K562 (cell line): ENCODE results near the gene PNCK. TPM values are rescaled to one million over a fixed set of nuclear protein-coding genes. Genes with fewer than 3 reads are reported as not detected.

Experiments used
- CBX8 ChIP-seq: fragments of 200-600 bp; sonication (generic); IDR thresholded peaks from 2 replicates; pipeline ENCODE4 v1.6.1; 2012; ENCODE audit warnings: borderline replicate concordance, mixed run types, low read depth, mild to moderate bottlenecking, moderate library complexity, mixed read lengths, low read length, control low read depth, inconsistent platforms; ENCODE audit not compliant: poor library complexity, severe bottlenecking; ENCODE audit errors: extremely low read depth
- CREBBP ChIP-seq: IDR thresholded peaks from one replicate; pipeline ENCODE4 v1.6.1; 2012; ENCODE audit warnings: low read depth, mild to moderate bottlenecking, control low read depth, inconsistent platforms, low read length
- KDM5B ChIP-seq: fragments of 200-600 bp; sonication (generic); IDR thresholded peaks from 2 replicates; pipeline ENCODE4 v1.6.1; 2012; ENCODE audit warnings: low read depth, mild to moderate bottlenecking, moderate library complexity, low read length, control low read depth, inconsistent platforms; ENCODE audit not compliant: insufficient replicate concordance
- PCBP2 ChIP-seq: fragments of 200-400 bp; formaldehyde crosslinking; IDR thresholded peaks from 2 replicates; pipeline ENCODE4 v1.6.1; 2018; ENCODE audit warnings: low read length, low read depth, mild to moderate bottlenecking, moderate library complexity; ENCODE audit not compliant: poor library complexity, severe bottlenecking
- POLR2G ChIP-seq: fragments of 200-400 bp; formaldehyde crosslinking; IDR thresholded peaks from 2 replicates; pipeline ENCODE4 v1.6.1; 2017; ENCODE audit warnings: low read depth, mild to moderate bottlenecking, antibody characterized with exemption, low read length, moderate library complexity
- RB1 ChIP-seq: fragments of 450-650 bp; IDR thresholded peaks from 2 replicates; pipeline ENCODE4 v1.6.1; 2017; ENCODE audit warnings: low read depth, mild to moderate bottlenecking
- TCF3 ChIP-seq: sonication (generic); formaldehyde crosslinking; IDR thresholded peaks from 2 replicates; pipeline ENCODE4 v1.4.0; 2020; ENCODE audit warnings: mild to moderate bottlenecking, missing genetic modification reagents
- TOE1 ChIP-seq, 2 experiments: fragments of 450-650 bp in 1 of 2; sonication (generic) in 1 of 2; formaldehyde crosslinking in 1 of 2; IDR thresholded peaks; 2 replicates each; pipeline versions ENCODE4 v1.7.1 to v1.8.0; 2016 to 2022; ENCODE audit warnings: borderline replicate concordance in 2 of 2, mild to moderate bottlenecking in 2 of 2, antibody characterized with exemption in 1 of 2, inconsistent platforms in 1 of 2, low read depth in 1 of 2, missing genetic modification reagents in 1 of 2, moderate library complexity in 1 of 2
- YBX1 ChIP-seq: fragments of 450-650 bp; IDR thresholded peaks from 2 replicates; pipeline ENCODE4 v1.7.1; 2016; ENCODE audit warnings: mild to moderate bottlenecking
- ZNF224 ChIP-seq: sonication (generic); formaldehyde crosslinking; IDR thresholded peaks from 2 replicates; pipeline ENCODE4 v1.8.0; 2022; ENCODE audit warnings: mild to moderate bottlenecking, missing genetic modification reagents
- ZNF766 ChIP-seq: fragments of 200-800 bp; sonication (Bioruptor generic); conservative IDR thresholded peaks from 2 replicates; pipeline ENCODE4 v1.6.1; 2016; ENCODE audit warnings: missing genetic modification characterization, missing compliant biosample characterization
- polyA plus RNA-seq, 8 experiments: library from polyadenylated mRNA; depleted of rRNA in 4 of 8; stranded (reverse) in 5 of 8; unstranded in 3 of 8; fragments of >200 nt; fragmentation: Nextera tagmentation in 2 of 8; fragmentation: Illumina TruSeq in 1 of 8; extraction: Ambion mirVana in 2 of 8; extraction: Trizol in 1 of 8; gene quantifications; 2 replicates each; pipeline versions ENCODE4 v1.2.1 to v1.2.3, GENCODE V29; 2011 to 2014; ENCODE audit warnings: inconsistent platforms in 1 of 8, missing spikeins in 1 of 8
- total RNA-seq, 7 experiments: library from RNA; depleted of rRNA in 6 of 7; stranded (reverse); fragments of >200 nt in 6 of 7; fragmentation: Illumina TruSeq in 2 of 7; extraction: Trizol in 2 of 7; gene quantifications; 2 replicates each; pipeline versions ENCODE4 v1.2.1 to v1.2.3, GENCODE V29; 2011 to 2021; ENCODE audit warnings: low replicate concordance in 1 of 7
- TF ChIP-seq, protein P1 (sequence below): fragments of 450-650 bp; formaldehyde crosslinking; IDR thresholded peaks from 2 replicates; pipeline ENCODE4 v1.4.0; 2020; ENCODE audit warnings: mild to moderate bottlenecking
- TF ChIP-seq, protein P2 (sequence below), 2 experiments: fragments of 450-650 bp; IDR thresholded peaks; 2 replicates each; pipeline ENCODE4 v1.6.1; 2018; ENCODE audit warnings: mild to moderate bottlenecking in 2 of 2, low read depth in 1 of 2; ENCODE audit not compliant: partially characterized antibody in 2 of 2
- TF ChIP-seq, protein P3 (sequence below): fragments of 450-650 bp; IDR thresholded peaks from 2 replicates; pipeline ENCODE4 v1.6.1; 2016; ENCODE audit warnings: missing biosample characterization, missing genetic modification characterization
- TF ChIP-seq, protein P4 (sequence below): sonication (generic); formaldehyde crosslinking; IDR thresholded peaks from 2 replicates; pipeline ENCODE4 v1.8.0; 2022; ENCODE audit warnings: missing genetic modification reagents, mild to moderate bottlenecking, moderate library complexity, borderline replicate concordance
- TF ChIP-seq, protein P5 (sequence below): sonication (generic); formaldehyde crosslinking; IDR thresholded peaks from 2 replicates; pipeline ENCODE4 v1.8.0; 2022; ENCODE audit warnings: missing genetic modification reagents, mild to moderate bottlenecking, borderline replicate concordance
- TF ChIP-seq, protein P6 (sequence below): fragments of 450-650 bp; formaldehyde crosslinking; IDR thresholded peaks from 2 replicates; pipeline ENCODE4 v1.4.0; 2022; ENCODE audit warnings: missing genetic modification characterization

Gene PNCK
- total and polyA plus RNA-seq, 9 of the 15 experiments (the other 6 are each of a cell fraction or from before 2014, with no cell fraction given) = 0.13 to 7.5 (median 1.2) TPM; not detected in 1

DNA sequence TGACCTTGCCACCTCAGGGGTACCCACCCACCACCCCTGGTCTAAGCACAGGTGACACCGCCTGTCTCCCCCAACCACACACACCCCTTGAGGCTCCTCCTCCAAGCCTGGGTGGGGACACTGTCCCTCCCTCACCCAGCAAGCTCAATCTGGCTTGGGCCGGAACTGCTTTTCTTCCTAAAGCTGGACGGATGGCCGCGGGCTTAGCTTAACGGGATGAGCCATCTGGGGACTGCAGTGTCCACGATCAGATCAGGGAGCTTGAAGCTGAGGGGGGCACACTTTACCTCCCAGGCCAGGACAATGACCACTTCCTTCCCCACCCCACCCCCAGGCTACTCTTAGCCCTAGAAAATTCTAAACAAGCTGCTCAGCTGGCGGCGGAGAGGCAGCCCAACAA, 13.1 kb upstream of the PNCK start (continued):
- TF ChIP-seq, protein P1, sequence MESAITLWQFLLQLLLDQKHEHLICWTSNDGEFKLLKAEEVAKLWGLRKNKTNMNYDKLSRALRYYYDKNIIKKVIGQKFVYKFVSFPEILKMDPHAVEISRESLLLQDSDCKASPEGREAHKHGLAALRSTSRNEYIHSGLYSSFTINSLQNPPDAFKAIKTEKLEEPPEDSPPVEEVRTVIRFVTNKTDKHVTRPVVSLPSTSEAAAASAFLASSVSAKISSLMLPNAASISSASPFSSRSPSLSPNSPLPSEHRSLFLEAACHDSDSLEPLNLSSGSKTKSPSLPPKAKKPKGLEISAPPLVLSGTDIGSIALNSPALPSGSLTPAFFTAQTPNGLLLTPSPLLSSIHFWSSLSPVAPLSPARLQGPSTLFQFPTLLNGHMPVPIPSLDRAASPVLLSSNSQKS (CRISPR knock-in tag) = no peak
- TF ChIP-seq ZNF224 (CRISPR knock-in tag) (no peak), CBX8 (no peak), TCF3 (peak; percentile 33; the same call in 1 of the 2 replicates), RB1 (no peak), POLR2G (peak; percentile 40; the same call in 1 of the 2 replicates), PCBP2 (no peak), ZNF766 (CRISPR knock-in tag) (no peak), TOE1 (IDR thresholded peaks at IDR 0.05; ENCODE audit: borderline replicate concordance) (no peak), TOE1 (CRISPR knock-in tag; IDR thresholded peaks at IDR 0.05; ENCODE audit: borderline replicate concordance, low read depth) (no peak), YBX1 (no peak), KDM5B (peak; percentile 29), CREBBP (no peak)
- TF ChIP-seq, protein P2, sequence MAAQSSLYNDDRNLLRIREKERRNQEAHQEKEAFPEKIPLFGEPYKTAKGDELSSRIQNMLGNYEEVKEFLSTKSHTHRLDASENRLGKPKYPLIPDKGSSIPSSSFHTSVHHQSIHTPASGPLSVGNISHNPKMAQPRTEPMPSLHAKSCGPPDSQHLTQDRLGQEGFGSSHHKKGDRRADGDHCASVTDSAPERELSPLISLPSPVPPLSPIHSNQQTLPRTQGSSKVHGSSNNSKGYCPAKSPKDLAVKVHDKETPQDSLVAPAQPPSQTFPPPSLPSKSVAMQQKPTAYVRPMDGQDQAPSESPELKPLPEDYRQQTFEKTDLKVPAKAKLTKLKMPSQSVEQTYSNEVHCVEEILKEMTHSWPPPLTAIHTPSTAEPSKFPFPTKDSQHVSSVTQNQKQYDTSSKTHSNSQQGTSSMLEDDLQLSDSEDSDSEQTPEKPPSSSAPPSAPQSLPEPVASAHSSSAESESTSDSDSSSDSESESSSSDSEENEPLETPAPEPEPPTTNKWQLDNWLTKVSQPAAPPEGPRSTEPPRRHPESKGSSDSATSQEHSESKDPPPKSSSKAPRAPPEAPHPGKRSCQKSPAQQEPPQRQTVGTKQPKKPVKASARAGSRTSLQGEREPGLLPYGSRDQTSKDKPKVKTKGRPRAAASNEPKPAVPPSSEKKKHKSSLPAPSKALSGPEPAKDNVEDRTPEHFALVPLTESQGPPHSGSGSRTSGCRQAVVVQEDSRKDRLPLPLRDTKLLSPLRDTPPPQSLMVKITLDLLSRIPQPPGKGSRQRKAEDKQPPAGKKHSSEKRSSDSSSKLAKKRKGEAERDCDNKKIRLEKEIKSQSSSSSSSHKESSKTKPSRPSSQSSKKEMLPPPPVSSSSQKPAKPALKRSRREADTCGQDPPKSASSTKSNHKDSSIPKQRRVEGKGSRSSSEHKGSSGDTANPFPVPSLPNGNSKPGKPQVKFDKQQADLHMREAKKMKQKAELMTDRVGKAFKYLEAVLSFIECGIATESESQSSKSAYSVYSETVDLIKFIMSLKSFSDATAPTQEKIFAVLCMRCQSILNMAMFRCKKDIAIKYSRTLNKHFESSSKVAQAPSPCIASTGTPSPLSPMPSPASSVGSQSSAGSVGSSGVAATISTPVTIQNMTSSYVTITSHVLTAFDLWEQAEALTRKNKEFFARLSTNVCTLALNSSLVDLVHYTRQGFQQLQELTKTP (IDR thresholded peaks at IDR 0.05; ENCODE audit: low read depth in 1 of 2, partially characterized antibody in 2 of 2) = no peak
- TF ChIP-seq, protein P3, sequence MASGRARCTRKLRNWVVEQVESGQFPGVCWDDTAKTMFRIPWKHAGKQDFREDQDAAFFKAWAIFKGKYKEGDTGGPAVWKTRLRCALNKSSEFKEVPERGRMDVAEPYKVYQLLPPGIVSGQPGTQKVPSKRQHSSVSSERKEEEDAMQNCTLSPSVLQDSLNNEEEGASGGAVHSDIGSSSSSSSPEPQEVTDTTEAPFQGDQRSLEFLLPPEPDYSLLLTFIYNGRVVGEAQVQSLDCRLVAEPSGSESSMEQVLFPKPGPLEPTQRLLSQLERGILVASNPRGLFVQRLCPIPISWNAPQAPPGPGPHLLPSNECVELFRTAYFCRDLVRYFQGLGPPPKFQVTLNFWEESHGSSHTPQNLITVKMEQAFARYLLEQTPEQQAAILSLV = no peak
- TF ChIP-seq, protein P4, sequence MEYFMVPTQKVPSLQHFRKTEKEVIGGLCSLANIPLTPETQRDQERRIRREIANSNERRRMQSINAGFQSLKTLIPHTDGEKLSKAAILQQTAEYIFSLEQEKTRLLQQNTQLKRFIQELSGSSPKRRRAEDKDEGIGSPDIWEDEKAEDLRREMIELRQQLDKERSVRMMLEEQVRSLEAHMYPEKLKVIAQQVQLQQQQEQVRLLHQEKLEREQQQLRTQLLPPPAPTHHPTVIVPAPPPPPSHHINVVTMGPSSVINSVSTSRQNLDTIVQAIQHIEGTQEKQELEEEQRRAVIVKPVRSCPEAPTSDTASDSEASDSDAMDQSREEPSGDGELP (CRISPR knock-in tag) = peak; percentile 47; the same call in 1 of the 2 replicates
- TF ChIP-seq, protein P5, sequence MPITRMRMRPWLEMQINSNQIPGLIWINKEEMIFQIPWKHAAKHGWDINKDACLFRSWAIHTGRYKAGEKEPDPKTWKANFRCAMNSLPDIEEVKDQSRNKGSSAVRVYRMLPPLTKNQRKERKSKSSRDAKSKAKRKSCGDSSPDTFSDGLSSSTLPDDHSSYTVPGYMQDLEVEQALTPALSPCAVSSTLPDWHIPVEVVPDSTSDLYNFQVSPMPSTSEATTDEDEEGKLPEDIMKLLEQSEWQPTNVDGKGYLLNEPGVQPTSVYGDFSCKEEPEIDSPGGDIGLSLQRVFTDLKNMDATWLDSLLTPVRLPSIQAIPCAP (CRISPR knock-in tag) = no peak
- TF ChIP-seq, protein P6, sequence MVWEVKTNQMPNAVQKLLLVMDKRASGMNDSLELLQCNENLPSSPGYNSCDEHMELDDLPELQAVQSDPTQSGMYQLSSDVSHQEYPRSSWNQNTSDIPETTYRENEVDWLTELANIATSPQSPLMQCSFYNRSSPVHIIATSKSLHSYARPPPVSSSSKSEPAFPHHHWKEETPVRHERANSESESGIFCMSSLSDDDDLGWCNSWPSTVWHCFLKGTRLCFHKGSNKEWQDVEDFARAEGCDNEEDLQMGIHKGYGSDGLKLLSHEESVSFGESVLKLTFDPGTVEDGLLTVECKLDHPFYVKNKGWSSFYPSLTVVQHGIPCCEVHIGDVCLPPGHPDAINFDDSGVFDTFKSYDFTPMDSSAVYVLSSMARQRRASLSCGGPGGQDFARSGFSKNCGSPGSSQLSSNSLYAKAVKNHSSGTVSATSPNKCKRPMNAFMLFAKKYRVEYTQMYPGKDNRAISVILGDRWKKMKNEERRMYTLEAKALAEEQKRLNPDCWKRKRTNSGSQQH (CRISPR knock-in tag) = no peak
